HG02884 (cell line): Measurements from ENCODE around the gene EXT2.

Experiments
- ATAC-seq: cut with Tn5 transposase; IDR thresholded peaks from one replicate; pipeline ENCODE4 v1.9.1; 2021; ENCODE audit warnings: mild to moderate bottlenecking, moderate library complexity; ENCODE audit not compliant: unreplicated experiment

The EXT2 gene

DNA sequence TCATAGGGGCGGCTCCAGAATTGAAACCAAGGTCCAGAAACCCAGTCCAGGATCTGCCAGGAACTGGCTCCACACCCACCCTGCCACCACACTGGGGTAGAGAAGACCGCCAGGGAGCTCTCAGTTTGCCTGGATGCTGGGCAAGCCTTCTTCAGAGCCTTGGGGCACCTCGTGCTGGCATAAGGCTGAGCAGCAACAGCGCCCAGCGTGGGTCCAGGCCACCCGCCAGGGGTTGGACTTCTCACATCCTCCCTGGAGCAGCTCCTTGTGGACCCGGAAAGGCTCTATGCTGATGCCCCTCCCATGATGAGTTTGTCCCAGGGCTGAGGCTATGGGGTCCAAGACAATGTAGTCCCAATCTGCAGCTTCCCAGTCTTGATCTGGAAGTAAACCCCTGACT lies 184.8 kb downstream of the EXT2 start:
- ATAC-seq = no peak

DNA sequence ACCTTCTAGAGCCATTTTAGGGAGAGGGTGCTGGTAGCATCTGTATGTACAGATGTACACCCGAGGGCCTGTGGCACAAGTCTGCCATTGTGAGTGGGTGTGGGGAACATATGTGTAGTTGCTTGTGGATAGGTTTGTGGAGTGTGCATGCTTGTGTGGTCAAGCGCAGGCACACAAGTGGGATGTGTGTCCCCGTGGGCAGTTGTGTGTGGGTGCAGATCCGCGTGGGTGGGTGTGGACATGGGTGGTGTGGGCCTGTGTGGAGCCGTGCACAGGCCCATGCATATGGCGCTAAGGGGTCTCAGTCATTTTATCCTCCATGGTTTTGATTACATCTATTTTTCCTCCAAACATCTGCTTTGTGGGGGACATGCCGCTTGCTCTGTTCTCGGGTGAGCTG lies 185.7 kb downstream of the EXT2 start:
- ATAC-seq = no peak

DNA sequence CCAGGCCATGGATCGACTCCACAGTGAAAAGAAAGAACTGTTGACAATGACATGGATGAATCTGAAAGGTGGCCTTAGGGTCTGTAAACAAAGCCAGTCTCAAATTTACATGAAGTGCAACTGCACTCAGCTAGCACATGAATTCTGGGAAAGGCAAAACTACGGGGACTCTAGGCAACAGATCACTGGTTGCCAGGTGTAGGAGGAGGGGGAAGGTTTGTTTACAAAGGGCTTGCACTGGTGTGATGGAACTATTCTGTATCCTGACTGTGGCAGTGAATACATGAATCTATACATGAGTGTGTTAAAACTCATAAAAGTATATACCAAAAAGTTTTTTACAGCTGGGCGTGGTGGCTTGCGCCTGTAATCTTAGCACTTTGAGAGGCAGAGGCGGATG lies 187.1 kb downstream of the EXT2 start:
- no peak for ATAC-seq

DNA sequence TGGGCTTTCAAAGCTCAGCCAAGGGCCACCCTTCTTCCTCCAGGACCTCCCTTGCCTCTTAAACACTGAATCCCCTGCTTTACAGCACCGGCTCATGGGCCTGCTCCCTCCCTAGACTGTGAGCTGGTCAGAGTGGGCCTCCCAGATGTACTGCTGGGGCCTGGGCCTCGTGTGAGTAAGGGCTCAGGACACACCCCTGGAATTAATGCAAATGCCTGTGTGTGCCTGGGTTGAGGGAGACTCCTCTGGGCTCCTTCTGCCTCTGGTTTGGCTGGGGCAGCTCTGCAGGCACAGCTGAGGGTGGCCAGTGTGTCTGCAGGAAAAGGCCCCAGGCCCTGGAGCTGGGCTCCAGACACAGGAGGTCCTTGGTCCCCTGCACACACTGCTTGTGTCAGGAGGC lies 190.3 kb downstream of the EXT2 start:
- ATAC-seq = no peak

DNA sequence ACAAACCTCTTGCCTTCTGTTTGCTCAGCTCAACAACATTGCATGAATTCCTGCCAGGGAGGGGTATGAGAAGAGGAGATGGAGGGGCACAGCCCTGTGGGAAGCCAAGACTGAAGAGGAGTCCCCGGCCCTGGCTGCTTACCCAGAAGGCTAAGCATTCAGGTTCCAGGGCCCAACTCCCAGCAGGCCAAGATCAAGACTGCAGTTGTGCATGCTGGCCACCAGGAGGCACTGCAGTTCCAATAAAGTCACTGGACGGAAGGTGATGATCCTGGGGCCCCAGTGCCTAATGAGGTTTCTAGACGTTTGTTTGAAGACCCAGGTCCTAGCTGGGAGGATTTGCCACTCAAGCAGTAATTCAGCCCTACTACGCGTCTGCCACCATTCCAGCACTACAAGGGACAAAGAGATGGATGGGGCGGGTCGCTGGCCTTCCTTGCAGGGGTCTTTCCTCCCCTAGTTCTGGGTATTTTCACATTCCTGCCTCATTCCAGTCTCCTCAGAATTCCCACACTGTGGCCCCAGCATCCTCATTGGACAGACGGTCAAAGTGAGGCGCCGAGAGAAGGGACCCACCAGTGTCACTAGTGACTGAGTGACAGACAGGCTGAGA lies 190.9 kb downstream of the EXT2 start:
- ATAC-seq = no peak

DNA sequence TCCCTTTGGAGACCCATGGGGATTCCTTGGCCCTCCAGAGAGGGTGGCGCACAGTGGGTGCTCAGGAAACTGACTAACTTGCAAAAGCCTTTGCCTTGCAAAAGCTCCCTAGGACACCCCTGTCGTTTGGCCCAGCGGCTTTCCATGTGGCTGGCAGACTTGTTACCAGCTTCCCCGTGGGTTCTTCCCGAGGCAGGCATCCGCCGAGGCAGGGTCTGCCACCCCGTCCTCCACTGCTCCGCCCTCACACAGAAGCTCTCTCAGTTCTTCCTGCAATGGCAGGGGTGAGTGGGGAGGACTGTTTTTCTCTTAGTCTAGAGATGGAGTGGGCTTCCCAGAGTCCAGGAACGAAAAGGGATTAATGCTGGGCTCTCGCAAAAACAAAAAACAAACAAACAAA lies 191.4 kb downstream of the EXT2 start:
- no peak for ATAC-seq

DNA sequence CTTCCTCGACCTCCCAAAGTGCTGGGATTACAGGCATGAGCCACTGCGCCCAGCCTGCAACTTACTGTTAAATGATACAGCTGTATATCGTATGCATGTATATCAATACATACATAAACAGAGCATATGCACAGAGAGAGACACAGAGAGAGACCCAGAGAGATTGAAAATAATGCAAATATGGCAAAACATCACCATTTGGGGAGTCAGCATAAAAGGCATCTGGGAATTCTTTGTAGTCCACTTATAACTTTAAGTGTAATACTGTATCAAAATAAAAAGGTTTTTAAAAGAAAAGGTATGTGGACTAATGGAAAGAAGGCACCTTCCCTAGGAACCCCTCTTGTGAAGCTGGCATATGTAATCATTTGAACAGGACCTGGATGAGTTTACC lies 192.7 kb downstream of the EXT2 start:
- no peak for ATAC-seq

DNA sequence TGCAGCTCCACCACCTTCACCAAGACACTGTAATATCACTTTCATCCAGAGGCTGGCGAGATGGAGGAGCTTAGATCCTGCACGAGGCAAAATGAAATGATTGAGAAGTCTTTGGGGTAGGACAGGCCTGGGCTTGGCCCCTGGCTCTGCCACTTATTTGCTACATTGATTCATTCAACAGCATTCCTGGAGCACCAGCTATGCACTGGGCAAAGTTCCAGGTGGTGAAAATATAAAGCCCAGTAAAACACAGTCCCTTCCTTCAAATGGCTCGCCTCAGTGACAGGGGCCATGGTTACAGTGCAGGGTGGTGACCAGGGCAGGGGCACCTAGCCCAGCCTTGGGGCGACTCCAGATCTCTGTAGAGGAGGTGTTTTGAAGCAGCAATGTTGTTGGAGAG lies 194.7 kb downstream of the EXT2 start:
- ATAC-seq = no peak
